Muscle of leg (tissue), 11 donors: Measurements from ENCODE around the gene C10orf71. TPM values are rescaled to one million over a fixed set of nuclear protein-coding genes. Genes with fewer than 3 reads are reported as not detected.
A peak's percentile ranks its signal among the peaks of the same experiment; 100 is the strongest.

Source experiments
- DNase-seq: peaks from one replicate; pipeline ENCODE4 v3.0.0; 2013
- H3K27ac ChIP-seq: one replicate; pipeline ENCODE4 v1.5.1; 2013; ENCODE audit warnings: mild to moderate bottlenecking, low read length, control low read depth
- H3K27me3 ChIP-seq: one replicate; pipeline ENCODE4 v1.6.1; 2013; ENCODE audit warnings: low read length; ENCODE audit not compliant: control insufficient read depth, insufficient read depth
- H3K36me3 ChIP-seq: one replicate; pipeline ENCODE4 v1.6.1; 2013; ENCODE audit warnings: low read length; ENCODE audit not compliant: control insufficient read depth, insufficient read depth
- H3K4me1 ChIP-seq: one replicate; pipeline ENCODE4 v1.6.1; 2013; ENCODE audit warnings: low read length; ENCODE audit not compliant: control insufficient read depth, insufficient read depth
- H3K4me3 ChIP-seq: one replicate; pipeline ENCODE4 v1.5.1; 2013; ENCODE audit warnings: low read length, control low read depth
- H3K9me3 ChIP-seq: replicated peaks from 2 replicates; pipeline ENCODE4 v1.6.1; 2013; ENCODE audit warnings: low read depth, low read length; ENCODE audit not compliant: control insufficient read depth
- whole genome bisulfite sequencing: methylation state at CpG from one replicate; pipeline ENCODE4 v1.1.5; 2013; ENCODE audit warnings: missing lambda C conversion rate; ENCODE audit not compliant: insufficient coverage; 5-methylcytosine and 5-hydroxymethylcytosine counted together
- polyA plus RNA-seq, 8 donors: library from polyadenylated mRNA; unstranded; fragments of 120-200 nt; gene quantifications; one replicate each; pipeline versions ENCODE4 v1.2.1 to v1.2.3, GENCODE V29; 2013; ENCODE audit warnings: inconsistent platforms in 1 of 8, low replicate concordance in 1 of 8; ENCODE audit not compliant: insufficient read length in 8 of 8, insufficient read depth in 1 of 8
- total RNA-seq: library from RNA; stranded (reverse); fragments of 120-200 nt; gene quantifications from one replicate; pipeline ENCODE4 v1.2.4, GENCODE V29; 2013

The C10orf71 gene
- total and polyA plus RNA-seq, 9 donors, result 10.8 to 26.6 (median 20.9) TPM

- DNase-seq, result no peak
- H3K4me3 ChIP-seq, result no peak overlapping the region
- H3K36me3 ChIP-seq, result no peaks in the 10 kb centered on the region
- no CpG with 5 or more reads among the region's 1 CpG for WGBS
- H3K4me1 ChIP-seq, result peaks cover 20% of the 10 kb centered on the region
- no peaks in the 10 kb centered on the region for H3K27me3 ChIP-seq
- peaks cover 5% of the 10 kb centered on the region for H3K9me3 ChIP-seq
- no peak overlapping the region for H3K27ac ChIP-seq
Measured at GRCh38 chr10:49356944-49357343, 58.0 kb downstream of the C10orf71 start.

- no CpG with 5 or more reads among the region's 2 CpGs for WGBS
- no peak overlapping the region for H3K27ac ChIP-seq
Measured at GRCh38 chr10:49357910-49358309, 58.9 kb downstream of the C10orf71 start.

GRCh38 chr10:49359349-49360270 is 60.6 kb downstream of the C10orf71 start:
- Histone ChIP-seq H3K27me3 (no peaks in the 10 kb centered on the region), H3K4me3 (no peak overlapping the region), H3K36me3 (no peaks in the 10 kb centered on the region), H3K9me3 (peaks cover 5% of the 10 kb centered on the region), H3K4me1 (peaks cover 20% of the 10 kb centered on the region), H3K27ac (peak overlapping the region; percentile 35)
- WGBS, result 27% methylated on average over 6 of the region's 13 CpGs
- peak; percentile 48 for DNase-seq

More at GRCh38 chr10:49357910-49358309, 58.9 kb downstream of the C10orf71 start:
- Histone ChIP-seq H3K4me1 (peaks cover 20% of the 10 kb centered on the region), H3K27me3 (no peaks in the 10 kb centered on the region), H3K9me3 (peaks cover 5% of the 10 kb centered on the region), H3K36me3 (no peaks in the 10 kb centered on the region), H3K4me3 (no peak overlapping the region)
- no peak for DNase-seq

- DNase-seq, result peak; percentile 22
- peak overlapping the region; percentile 35 for H3K27ac ChIP-seq
- H3K4me3 ChIP-seq, result no peak overlapping the region
- H3K36me3 ChIP-seq, result no peaks in the 10 kb centered on the region
- 59% methylated on average over 12 of the region's 15 CpGs for WGBS
- H3K9me3 ChIP-seq, result peaks cover 5% of the 10 kb centered on the region
- H3K4me1 ChIP-seq, result peaks cover 20% of the 10 kb centered on the region
- H3K27me3 ChIP-seq, result no peaks in the 10 kb centered on the region
Measured at GRCh38 chr10:49360271-49361177, 61.6 kb downstream of the C10orf71 start.

GRCh38 chr10:49361178-49361554 is 62.2 kb downstream of the C10orf71 start:
- H3K4me1 ChIP-seq, result peaks cover 20% of the 10 kb centered on the region
- H3K4me3 ChIP-seq, result no peak overlapping the region
- no peaks in the 10 kb centered on the region for H3K27me3 ChIP-seq
- WGBS, result 81% methylated on average over 4 of the region's 8 CpGs
- no peaks in the 10 kb centered on the region for H3K36me3 ChIP-seq
- no peak overlapping the region for H3K27ac ChIP-seq
- DNase-seq, result no peak
- H3K9me3 ChIP-seq, result peaks cover 5% of the 10 kb centered on the region

- Histone ChIP-seq H3K4me3 (no peak overlapping the region), H3K36me3 (no peaks in the 10 kb centered on the region), H3K27me3 (no peaks in the 10 kb centered on the region), H3K27ac (no peak overlapping the region), H3K9me3 (peaks cover 4% of the 10 kb centered on the region), H3K4me1 (peaks cover 20% of the 10 kb centered on the region)
- DNase-seq, result no peak
- WGBS, result 68% methylated on average over 9 of the region's 11 CpGs
Measured at GRCh38 chr10:49361735-49362568, 63.0 kb downstream of the C10orf71 start.

GRCh38 chr10:49362596-49363260 is 63.8 kb downstream of the C10orf71 start:
- no peaks in the 10 kb centered on the region for H3K36me3 ChIP-seq
- no peaks in the 10 kb centered on the region for H3K9me3 ChIP-seq
- DNase-seq, result peak; percentile 47
- peaks cover 20% of the 10 kb centered on the region for H3K4me1 ChIP-seq
- no peak overlapping the region for H3K27ac ChIP-seq
- WGBS, result 95% methylated on average over 6 of the region's 10 CpGs
- no peak overlapping the region for H3K4me3 ChIP-seq
- no peaks in the 10 kb centered on the region for H3K27me3 ChIP-seq

GRCh38 chr10:49363309-49364031 is 64.5 kb downstream of the C10orf71 start:
- H3K27ac ChIP-seq, result no peak overlapping the region
- H3K4me1 ChIP-seq, result peaks cover 20% of the 10 kb centered on the region
- H3K27me3 ChIP-seq, result no peaks in the 10 kb centered on the region
- no peaks in the 10 kb centered on the region for H3K9me3 ChIP-seq
- H3K4me3 ChIP-seq, result no peak overlapping the region
- DNase-seq, result no peak
- WGBS, result 73% methylated on average over 5 of the region's 8 CpGs
- H3K36me3 ChIP-seq, result no peaks in the 10 kb centered on the region

- WGBS, result 100% methylated on average over 1 of the region's 5 CpGs
Measured at GRCh38 chr10:49364051-49364450, 65.1 kb downstream of the C10orf71 start.

More at GRCh38 chr10:49364051-49364450, 65.1 kb downstream of the C10orf71 start:
- H3K27me3 ChIP-seq, result no peaks in the 10 kb centered on the region
- no peak for DNase-seq
- H3K9me3 ChIP-seq, result no peaks in the 10 kb centered on the region
- H3K4me1 ChIP-seq, result peaks cover 20% of the 10 kb centered on the region
- H3K27ac ChIP-seq, result no peak overlapping the region
- no peak overlapping the region for H3K4me3 ChIP-seq
- no peaks in the 10 kb centered on the region for H3K36me3 ChIP-seq
